Adrenal gland (tissue), 12 donors: ENCODE data around the gene SLC36A4. TPM values are rescaled to one million over a fixed set of nuclear protein-coding genes. Genes with fewer than 3 reads are reported as not detected.

Source experiments
- DNase-seq, 7 donors: peaks; one replicate each; pipeline ENCODE4 v3.0.0-alpha.2; 2019 to 2020
- H3K27ac ChIP-seq, 5 donors: fragments of 200-600 bp; sonication (generic) in 4 of 5; 1 replicate in 3 of 5; 2 replicates in 2 of 5; pipeline versions ENCODE4 v1.5.1 to v1.8.0; 2016 to 2020; ENCODE audit warnings: mild to moderate bottlenecking in 1 of 5
- H3K27me3 ChIP-seq: fragments of 200-600 bp; 2 replicates; pipeline ENCODE4 v1.8.0; 2021
- H3K36me3 ChIP-seq, 2 donors: fragments of 200-600 bp; replicated peaks in 1 of 2; 1 replicate in 1 of 2; 2 replicates in 1 of 2; pipeline versions ENCODE4 v1.5.1 to v1.8.0; 2018 to 2022
- H3K4me1 ChIP-seq, 2 donors: fragments of 200-600 bp; replicated peaks in 1 of 2; 1 replicate in 1 of 2; 2 replicates in 1 of 2; pipeline versions ENCODE4 v1.5.1 to v1.8.0; 2018 to 2021
- H3K4me3 ChIP-seq, 4 donors: fragments of 200-600 bp; sonication (generic) in 3 of 4; one replicate each; pipeline ENCODE4 v1.5.1; 2016 to 2018
- H3K9me3 ChIP-seq, 3 donors: fragments of 200-600 bp; sonication (generic) in 1 of 3; replicated peaks in 1 of 3; 1 replicate in 2 of 3; 2 replicates in 1 of 3; pipeline versions ENCODE4 v1.5.1 to v1.8.0; 2016 to 2021
- CTCF ChIP-seq, 6 experiments: fragments of 450-650 bp in 4 of 6; fragments of 200-600 bp in 2 of 6; sonication (generic) in 1 of 6; IDR thresholded peaks; 1 replicate in 5 of 6; 2 replicates in 1 of 6; pipeline versions ENCODE4 v1.5.1 to v1.8.0; 2016 to 2021; ENCODE audit warnings: antibody characterized with exemption in 6 of 6, mild to moderate bottlenecking in 2 of 6, moderate library complexity in 1 of 6
- POLR2A ChIP-seq, 2 donors: fragments of 450-650 bp; IDR thresholded peaks; one replicate each; pipeline ENCODE4 v1.6.1; 2017; ENCODE audit warnings: antibody characterized with exemption in 2 of 2, mild to moderate bottlenecking in 2 of 2, moderate library complexity in 1 of 2
- WGBS, 4 donors: extraction: QIAGEN DNeasy Blood & Tissue Kit in 2 of 4; methylation state at CpG; one replicate each; pipeline versions ENCODE4 v1.1.5 to v1.1.7; 2013 to 2017; 5-methylcytosine and 5-hydroxymethylcytosine counted together
- intact Hi-C, 2 donors: fragments of 100-400 bp; cut with DNase I; formaldehyde crosslinking; loops; one replicate each; pipeline versions ENCODE4 v1.14.1 to v1.15.0; 2022 to 2023
- polyA plus RNA-seq, 3 donors: library from polyadenylated mRNA; stranded (reverse); fragments of 200-250 nt in 2 of 3; fragments of 350-450 nt in 1 of 3; fragmentation: Illumina TruSeq in 1 of 3; extraction: RNeasy Lipid Tissue Mini Kit (QIAGEN cat#74804) in 1 of 3; gene quantifications; one replicate each; pipeline ENCODE4 v1.2.3, GENCODE V29; 2013 to 2014
- total RNA-seq, 9 donors: library from RNA; depleted of rRNA in 4 of 9; stranded (reverse); fragments of >200 nt in 4 of 9; fragments of 120-200 nt in 1 of 9; fragmentation: NEBNext Ultra II Directional in 1 of 9; extraction: Animal tissue kit (Norgen Biotek cat#: 25700) in 1 of 9; gene quantifications; one replicate each; pipeline versions ENCODE4 v1.1.0 to v1.2.4, GENCODE V29; 2013 to 2023
- donor health status: healthy with polysubstance abuse.
- donor health status: Bipolar disorder and iron deficiency.
- donor health status: DM: yes; HTN: yes; CAD: no.
- donor health status: DM: no; HTN: no; CAD: no.
- donor health status: DM: no; HTN: no; CAD: no.
- donor health status: DM: yes; HTN: yes; CAD: no.

SLC36A4 gene
- total and polyA plus RNA-seq, 12 donors, result 4.6 to 24.0 (median 12.0) TPM

- WGBS, 4 donors, result 92 to 99% (median 93%) methylated on average over 3 of the region's 3 CpGs
- TF ChIP-seq POLR2A (IDR thresholded peaks at IDR 0.05), result no peak
- no peak for TF ChIP-seq CTCF (IDR thresholded peaks at IDR 0.05)
- Histone ChIP-seq H3K4me3 (no peak overlapping the region), H3K36me3 (no peaks in the 10 kb centered on the region), H3K27ac (no peak overlapping the region), H3K4me1 (no peaks in the 10 kb centered on the region), H3K27me3 (no peaks in the 10 kb centered on the region), H3K9me3 (no peaks in the 10 kb centered on the region)
- no peak for DNase-seq
- intact Hi-C loops, result no loop called here
These were observed 69.2 kb downstream of the SLC36A4 start for GRCh38 chr11:93128574-93128973.

- no peaks in the 10 kb centered on the region for H3K27me3 ChIP-seq
- 60 to 72% (median 62%) methylated on average over 4 of the region's 4 CpGs for WGBS, 4 donors
- no peaks in the 10 kb centered on the region for H3K36me3 ChIP-seq
- H3K9me3 ChIP-seq, result no peaks in the 10 kb centered on the region
- peak in 4 of 7 donors; percentile 14 to 52 (median 30) for DNase-seq
- no peak overlapping the region for H3K4me3 ChIP-seq
- intact Hi-C loops, result no loop called here
- no peak overlapping the region for H3K27ac ChIP-seq
- no peaks in the 10 kb centered on the region for H3K4me1 ChIP-seq
- TF ChIP-seq POLR2A (IDR thresholded peaks at IDR 0.05) (no peak), CTCF (IDR thresholded peaks at IDR 0.05) (no peak)
These were observed 74.4 kb downstream of the SLC36A4 start for GRCh38 chr11:93123351-93123898.

GRCh38 chr11:93122535-93123235 is 75.1 kb downstream of the SLC36A4 start:
- Histone ChIP-seq H3K9me3 (no peaks in the 10 kb centered on the region), H3K4me3 (no peak overlapping the region), H3K4me1 (no peaks in the 10 kb centered on the region), H3K36me3 (no peaks in the 10 kb centered on the region), H3K27ac (no peak overlapping the region), H3K27me3 (no peaks in the 10 kb centered on the region)
- no peak for TF ChIP-seq POLR2A (IDR thresholded peaks at IDR 0.05)
- TF ChIP-seq CTCF (IDR thresholded peaks at IDR 0.05), result no peak
- WGBS, 4 donors, result 79 to 84% (median 81%) methylated on average over 2 of the region's 2 CpGs
- intact Hi-C loops, result no loop called here
- no peak for DNase-seq

GRCh38 chr11:93118276-93118675 is 79.5 kb downstream of the SLC36A4 start:
- Histone ChIP-seq H3K4me1 (no peaks in the 10 kb centered on the region), H3K9me3 (no peaks in the 10 kb centered on the region), H3K36me3 (no peaks in the 10 kb centered on the region), H3K4me3 (no peak overlapping the region), H3K27ac (no peak overlapping the region), H3K27me3 (no peaks in the 10 kb centered on the region)
- DNase-seq, result no peak
- TF ChIP-seq CTCF (IDR thresholded peaks at IDR 0.05), result no peak
- no peak for TF ChIP-seq POLR2A (IDR thresholded peaks at IDR 0.05)
- intact Hi-C loops, result no loop called here
